Coronary artery (tissue), 2 donors: ENCODE measurements around the gene PTCD2.

ENCODE experiments used
- DNase-seq: peaks from one replicate; pipeline ENCODE4 v3.0.0-alpha.2; 2017; ENCODE audit warnings: low spot score
- H3K27ac ChIP-seq, 2 donors: fragments of 200-600 bp; sonication (generic); one replicate each; pipeline ENCODE4 v1.5.1; 2016 to 2019
- H3K4me3 ChIP-seq: fragments of 200-600 bp; sonication (generic); 2 replicates; pipeline ENCODE4 v1.5.1; 2016; ENCODE audit warnings: mild to moderate bottlenecking, moderate library complexity
- TF ChIP-seq, protein P1 (sequence below): fragments of 200-600 bp; sonication (generic); IDR thresholded peaks from one replicate; pipeline ENCODE4 v1.5.1; 2019; ENCODE audit warnings: antibody characterized with exemption

The PTCD2 gene

DNA sequence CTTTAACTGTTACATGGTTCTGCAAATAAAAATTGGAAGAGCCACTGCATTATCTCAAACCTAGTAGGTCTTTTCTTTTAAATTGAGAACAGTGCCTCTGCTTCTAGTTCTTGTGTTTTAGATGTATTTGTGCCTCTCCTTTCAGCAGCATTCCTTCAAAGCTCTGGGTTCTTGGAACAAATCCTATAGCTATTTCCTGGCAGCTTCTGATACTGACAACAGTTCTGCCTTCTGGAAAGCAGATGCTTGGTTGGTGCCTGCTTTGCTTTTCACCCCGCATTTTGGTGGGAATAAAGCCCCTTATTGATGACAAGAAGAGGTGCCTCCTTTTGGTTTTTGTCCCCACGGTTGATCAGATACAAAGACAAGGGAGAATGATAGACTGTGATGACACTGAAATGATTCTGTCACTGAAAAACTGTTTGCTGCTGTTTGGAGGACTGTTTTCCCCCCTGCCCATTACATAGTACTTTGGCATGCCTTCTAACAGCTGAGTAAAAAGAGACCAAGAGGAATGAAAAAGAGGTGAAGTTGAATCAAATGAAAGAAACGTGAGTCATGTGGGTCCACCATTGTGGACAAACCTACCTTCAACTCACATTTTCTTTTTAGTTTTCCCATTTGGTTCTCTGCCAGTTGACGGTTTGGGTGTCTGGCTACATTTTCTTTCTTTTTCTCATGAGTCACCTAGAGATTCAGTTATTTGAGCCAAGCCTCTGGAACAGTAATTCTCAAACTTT is 5.6 kb downstream of the PTCD2 start:
- TF ChIP-seq, protein P1, sequence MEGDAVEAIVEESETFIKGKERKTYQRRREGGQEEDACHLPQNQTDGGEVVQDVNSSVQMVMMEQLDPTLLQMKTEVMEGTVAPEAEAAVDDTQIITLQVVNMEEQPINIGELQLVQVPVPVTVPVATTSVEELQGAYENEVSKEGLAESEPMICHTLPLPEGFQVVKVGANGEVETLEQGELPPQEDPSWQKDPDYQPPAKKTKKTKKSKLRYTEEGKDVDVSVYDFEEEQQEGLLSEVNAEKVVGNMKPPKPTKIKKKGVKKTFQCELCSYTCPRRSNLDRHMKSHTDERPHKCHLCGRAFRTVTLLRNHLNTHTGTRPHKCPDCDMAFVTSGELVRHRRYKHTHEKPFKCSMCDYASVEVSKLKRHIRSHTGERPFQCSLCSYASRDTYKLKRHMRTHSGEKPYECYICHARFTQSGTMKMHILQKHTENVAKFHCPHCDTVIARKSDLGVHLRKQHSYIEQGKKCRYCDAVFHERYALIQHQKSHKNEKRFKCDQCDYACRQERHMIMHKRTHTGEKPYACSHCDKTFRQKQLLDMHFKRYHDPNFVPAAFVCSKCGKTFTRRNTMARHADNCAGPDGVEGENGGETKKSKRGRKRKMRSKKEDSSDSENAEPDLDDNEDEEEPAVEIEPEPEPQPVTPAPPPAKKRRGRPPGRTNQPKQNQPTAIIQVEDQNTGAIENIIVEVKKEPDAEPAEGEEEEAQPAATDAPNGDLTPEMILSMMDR, result no peak
- DNase-seq, result no peak
- peak overlapping the region; percentile 18 to 35 for H3K27ac ChIP-seq

DNA sequence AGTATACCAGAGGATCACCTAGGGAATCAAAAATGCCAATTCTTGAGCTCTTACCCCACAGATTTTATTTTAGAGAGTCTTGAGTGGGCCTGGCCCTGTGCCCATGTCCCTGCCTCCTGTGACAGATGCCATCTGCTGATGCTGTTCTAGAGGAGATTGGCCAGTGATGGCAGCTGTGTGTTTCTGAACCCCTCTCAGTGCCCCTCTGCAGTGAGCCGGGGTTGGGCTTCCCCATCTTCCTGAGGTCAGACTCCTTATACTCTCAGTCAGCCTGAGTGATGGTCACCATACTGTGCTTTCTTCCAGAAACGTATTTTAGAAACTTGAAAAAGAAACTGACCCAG is 6.1 kb downstream of the PTCD2 start:
- TF ChIP-seq, protein P1, result no peak
- DNase-seq, result no peak
- Histone ChIP-seq H3K27ac (peak overlapping the region; percentile 18 to 35), H3K4me3 (no peak overlapping the region)

More for the DNA sequence above, 5.6 kb downstream of the PTCD2 start:
- no peak overlapping the region for H3K4me3 ChIP-seq

DNA sequence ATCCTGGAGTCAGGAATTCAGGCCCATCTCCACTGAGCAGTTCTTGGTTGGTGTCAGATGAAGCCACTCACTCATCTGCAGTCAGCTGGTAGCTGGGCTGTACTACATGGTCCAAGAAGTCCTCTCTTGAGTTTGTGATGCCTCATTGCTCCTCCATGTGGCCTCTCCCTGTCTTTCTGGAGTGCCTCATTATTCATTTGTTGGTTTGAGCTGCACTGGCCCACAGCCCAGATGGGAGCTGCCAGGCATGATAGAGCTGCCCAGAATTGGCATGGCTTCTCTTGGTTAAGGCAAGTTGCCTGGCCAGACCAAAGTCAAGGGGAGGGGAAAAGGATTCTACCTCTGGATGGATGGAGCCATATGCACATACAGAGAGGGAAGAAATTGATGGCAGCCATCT is 8.0 kb downstream of the PTCD2 start:
- Histone ChIP-seq H3K27ac (no peak overlapping the region), H3K4me3 (no peak overlapping the region)
- no peak for DNase-seq
- TF ChIP-seq, protein P1, result no peak

DNA sequence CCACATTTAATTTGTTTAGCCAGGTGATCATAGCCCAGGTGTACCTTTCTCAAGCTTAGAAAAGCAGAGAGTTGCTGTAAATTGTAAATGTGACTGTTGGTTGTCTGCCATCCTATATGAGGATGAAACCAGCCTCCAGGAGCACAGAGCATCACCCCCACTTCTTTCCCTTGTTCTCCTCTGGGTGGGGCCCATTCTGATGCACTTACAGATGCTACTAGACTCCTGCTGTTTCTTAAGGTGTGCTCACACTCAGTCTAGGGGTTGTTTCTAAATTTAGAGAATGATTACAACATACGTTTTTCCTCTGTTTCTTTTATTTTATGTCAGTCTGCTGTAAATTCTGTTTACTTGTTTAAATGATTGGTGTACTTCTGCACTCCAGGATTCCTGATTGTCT is 10.5 kb downstream of the PTCD2 start:
- DNase-seq, result no peak
- no peak overlapping the region for H3K4me3 ChIP-seq
- TF ChIP-seq, protein P1, result no peak
- H3K27ac ChIP-seq, result no peak overlapping the region

DNA sequence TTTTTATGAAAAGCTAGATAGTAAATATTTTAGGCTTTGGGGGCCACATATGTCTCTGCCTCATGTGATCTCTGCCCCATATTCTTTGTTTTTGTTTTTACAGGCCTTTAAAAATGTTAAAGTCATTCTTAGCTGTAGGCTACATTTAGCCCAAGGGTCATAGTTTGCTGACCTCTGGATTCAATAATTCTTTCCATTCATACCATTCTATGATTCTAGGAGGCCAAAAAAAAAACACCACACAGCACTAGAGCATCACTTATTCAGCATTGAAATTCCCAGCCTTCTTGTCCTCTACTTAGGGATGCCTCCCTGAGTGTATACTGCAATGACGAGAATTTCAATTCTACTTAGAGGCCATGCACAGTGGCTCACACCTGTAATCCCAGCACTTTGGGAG is 17.0 kb downstream of the PTCD2 start:
- Histone ChIP-seq H3K4me3 (no peak overlapping the region), H3K27ac (no peak overlapping the region)
- TF ChIP-seq, protein P1, result no peak
- no peak for DNase-seq

DNA sequence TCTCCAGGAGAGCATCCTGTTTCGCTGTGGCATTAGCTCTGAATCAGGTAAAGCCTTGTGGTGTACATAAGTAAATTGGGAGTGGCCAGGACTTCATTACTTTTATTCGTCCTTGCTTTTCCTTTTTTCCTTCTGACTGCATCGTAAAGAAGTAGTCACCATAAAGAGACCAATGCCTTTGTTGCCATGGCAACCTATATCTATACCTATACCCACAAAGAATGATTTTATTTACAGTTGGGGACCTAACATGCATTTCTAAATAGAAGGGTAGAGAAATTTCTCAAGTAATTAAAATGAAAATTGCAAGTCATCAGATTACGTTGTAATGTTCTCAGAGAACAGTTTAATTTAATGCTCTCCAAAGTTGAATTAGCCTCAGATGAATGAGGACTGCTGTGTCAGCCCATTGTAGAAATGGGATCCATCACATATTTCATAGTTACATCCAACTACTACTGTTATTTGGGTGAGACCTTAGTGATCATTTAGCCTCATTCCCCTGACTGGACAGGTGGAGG is 18.6 kb downstream of the PTCD2 start:
- DNase-seq, result no peak
- TF ChIP-seq, protein P1, result no peak
- Histone ChIP-seq H3K27ac (no peak overlapping the region), H3K4me3 (no peak overlapping the region)

DNA sequence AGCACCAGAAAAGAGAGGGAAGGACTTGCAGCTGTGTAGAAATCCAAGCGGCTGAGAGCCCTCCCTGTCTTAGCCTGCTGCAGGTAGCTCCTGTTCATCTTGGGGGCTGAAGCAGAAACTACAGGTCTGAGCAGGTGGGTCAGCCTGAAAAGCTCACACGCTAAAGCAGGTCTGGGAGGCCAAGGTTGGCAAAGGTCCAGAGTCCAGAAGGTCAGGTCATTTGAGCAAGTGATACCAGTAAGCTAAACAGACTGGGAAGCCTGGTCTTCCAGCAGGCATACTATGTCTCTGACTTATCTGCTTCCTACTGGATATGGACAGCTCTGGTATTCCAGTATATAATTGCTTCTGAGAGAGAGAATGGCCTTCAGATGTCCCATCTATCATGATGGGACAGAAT is 26.2 kb downstream of the PTCD2 start:
- TF ChIP-seq, protein P1, result no peak
- Histone ChIP-seq H3K27ac (no peak overlapping the region), H3K4me3 (no peak overlapping the region)
- no peak for DNase-seq
